GM19468 (cell line): ENCODE measurements around the gene ITGBL1.
"Not testable (repeated sequence)": the region's sequence is repeated elsewhere in the genome, so short reads cannot be mapped to it uniquely, and the experiment has no call there.

ENCODE experiments used
- ATAC-seq: cut with Tn5 transposase; IDR thresholded peaks from one replicate; pipeline ENCODE4 v1.9.1; 2021; ENCODE audit warnings: mild to moderate bottlenecking, moderate library complexity, moderate number of reproducible peaks; ENCODE audit not compliant: unreplicated experiment; ENCODE audit errors: extremely low read depth

The ITGBL1 gene

GRCh38 chr13:101499406-101499805 lies 46.9 kb downstream of the ITGBL1 start:
- no peak for ATAC-seq

- ATAC-seq = no peak
Measured at GRCh38 chr13:101502618-101503017, 50.1 kb downstream of the ITGBL1 start.

GRCh38 chr13:101511161-101511560 lies 58.7 kb downstream of the ITGBL1 start:
- no peak for ATAC-seq

GRCh38 chr13:101511766-101512165 lies 59.3 kb downstream of the ITGBL1 start:
- no peak for ATAC-seq

- ATAC-seq = no peak
Measured at GRCh38 chr13:101512650-101513049, 60.2 kb downstream of the ITGBL1 start.

- ATAC-seq = no peak
Measured at GRCh38 chr13:101514100-101514499, 61.6 kb downstream of the ITGBL1 start.

GRCh38 chr13:101514695-101515275 lies 62.3 kb downstream of the ITGBL1 start:
- no peak for ATAC-seq

GRCh38 chr13:101515504-101515903 lies 63.0 kb downstream of the ITGBL1 start:
- no peak for ATAC-seq

- ATAC-seq = no peak
Measured at GRCh38 chr13:101516262-101516661, 63.8 kb downstream of the ITGBL1 start.

GRCh38 chr13:101520672-101521071 lies 68.2 kb downstream of the ITGBL1 start:
- ATAC-seq = no peak

- no peak for ATAC-seq
Measured at GRCh38 chr13:101521371-101521770, 68.9 kb downstream of the ITGBL1 start.

GRCh38 chr13:101522607-101523006 lies 70.1 kb downstream of the ITGBL1 start:
- ATAC-seq = no peak

GRCh38 chr13:101523154-101524131 lies 71.0 kb downstream of the ITGBL1 start:
- no peak for ATAC-seq

GRCh38 chr13:101527130-101527529 lies 74.7 kb downstream of the ITGBL1 start:
- ATAC-seq = no peak

- no peak for ATAC-seq
Measured at GRCh38 chr13:101529422-101529821, 76.9 kb downstream of the ITGBL1 start.

- no peak for ATAC-seq
Measured at GRCh38 chr13:101530293-101530692, 77.8 kb downstream of the ITGBL1 start.

- no peak for ATAC-seq
Measured at GRCh38 chr13:101535192-101535746, 82.8 kb downstream of the ITGBL1 start.

GRCh38 chr13:101536079-101536478 lies 83.6 kb downstream of the ITGBL1 start:
- ATAC-seq = no peak

- not testable (repeated sequence) for ATAC-seq
Measured at GRCh38 chr13:101544544-101544943, 92.1 kb downstream of the ITGBL1 start.

- ATAC-seq = no peak
Measured at GRCh38 chr13:101544979-101545378, 92.5 kb downstream of the ITGBL1 start.

- no peak for ATAC-seq
Measured at GRCh38 chr13:101545521-101545920, 93.0 kb downstream of the ITGBL1 start.
